ENCODE results near the gene PLD1.
"Not testable (repeated sequence)": the region's sequence is repeated elsewhere in the genome, so short reads cannot be mapped to it uniquely, and the experiment has no call there.

Gene PLD1

DNA sequence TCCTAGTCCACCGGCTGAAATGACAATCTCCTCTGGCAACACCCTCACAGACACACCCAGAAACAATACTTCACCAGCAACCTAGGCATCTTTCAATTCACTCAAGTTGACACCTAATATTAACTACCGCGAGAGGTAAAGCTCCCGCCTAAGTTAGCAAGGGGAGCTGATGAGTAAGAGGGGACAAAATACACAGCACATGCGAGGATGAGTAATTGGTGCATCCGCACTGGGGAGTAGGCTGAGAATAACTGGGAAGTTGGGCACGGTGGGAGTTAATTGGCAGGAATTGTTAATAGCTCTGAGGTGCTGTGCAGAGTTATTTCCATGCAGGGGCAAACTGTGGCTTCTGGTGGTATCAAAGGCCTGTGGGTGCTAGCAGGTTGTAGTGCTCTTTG lies 14.5 kb upstream of the PLD1 start:
- TF ChIP-seq CTCF (IDR thresholded peaks at IDR 0.05; ENCODE audit: low read depth, low read length): no peak
- no peak for DNase-seq (ENCODE audit: extremely low read depth, low read depth)

GRCh38 chr3:171824116-171824515 lies 13.8 kb upstream of the PLD1 start:
- TF ChIP-seq CTCF (IDR thresholded peaks at IDR 0.05; ENCODE audit: low read depth, low read length): no peak
- DNase-seq (ENCODE audit: extremely low read depth, low read depth): no peak

GRCh38 chr3:171822431-171823106 lies 12.3 kb upstream of the PLD1 start:
- TF ChIP-seq CTCF (IDR thresholded peaks at IDR 0.05; ENCODE audit: low read depth, low read length): no peak
- no peak for DNase-seq (ENCODE audit: extremely low read depth, low read depth)

GRCh38 chr3:171821778-171822358 lies 11.6 kb upstream of the PLD1 start:
- no peak for DNase-seq (ENCODE audit: extremely low read depth, low read depth)
- no peak for TF ChIP-seq CTCF (IDR thresholded peaks at IDR 0.05; ENCODE audit: low read depth, low read length)

DNA sequence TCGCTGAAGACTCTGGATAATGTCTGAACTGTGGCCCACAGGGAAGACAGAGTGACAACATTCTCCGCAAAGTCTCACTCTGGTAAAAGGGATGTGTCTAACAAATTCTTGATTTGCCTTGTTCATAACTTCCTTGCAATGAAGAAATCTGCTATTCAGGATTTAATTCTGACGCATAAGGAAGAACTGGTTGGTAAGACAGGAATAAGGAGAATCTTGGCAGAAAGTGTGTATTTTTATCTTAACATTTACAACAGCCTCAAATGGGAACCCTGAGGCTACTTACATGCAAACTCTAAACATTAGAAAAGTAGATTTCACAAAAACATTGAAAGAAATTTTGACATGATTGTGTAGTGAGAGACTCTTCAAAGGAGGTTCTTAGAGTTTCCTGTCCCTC lies 10.8 kb upstream of the PLD1 start:
- TF ChIP-seq CTCF (IDR thresholded peaks at IDR 0.05; ENCODE audit: low read depth, low read length): no peak
- no peak for DNase-seq (ENCODE audit: extremely low read depth, low read depth)

- no peak for DNase-seq (ENCODE audit: extremely low read depth, low read depth)
- TF ChIP-seq CTCF (IDR thresholded peaks at IDR 0.05; ENCODE audit: low read depth, low read length): no peak
Measured at GRCh38 chr3:171817074-171817800, 7.0 kb upstream of the PLD1 start.

DNA sequence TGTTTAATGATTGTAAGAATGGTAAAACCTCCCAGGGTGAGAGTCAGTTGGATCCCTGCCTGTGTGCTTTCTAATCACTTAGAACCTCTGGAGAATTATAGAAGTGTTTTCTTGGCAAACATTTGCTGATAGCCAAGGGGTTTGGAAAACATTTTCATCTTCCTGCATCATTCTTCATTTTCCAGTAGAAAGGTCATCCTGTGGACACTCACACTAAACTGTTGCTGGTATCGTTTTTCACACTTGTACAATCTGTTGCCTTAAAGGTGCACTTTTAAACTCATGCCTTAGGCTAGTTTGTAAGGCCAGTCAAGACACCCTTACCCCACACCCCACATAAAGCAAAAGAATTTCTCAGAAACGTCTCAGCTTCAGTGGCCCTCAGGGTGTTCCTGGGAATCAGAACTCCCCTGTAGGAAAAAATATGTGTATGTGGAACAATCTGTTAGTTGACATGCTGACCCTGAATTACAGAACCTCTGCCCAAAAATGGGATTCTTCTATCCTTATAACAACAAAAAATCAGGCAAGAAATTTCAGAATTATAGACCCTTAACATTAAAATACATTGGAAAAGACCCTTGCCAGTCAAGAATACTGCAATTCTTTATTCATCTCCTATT lies 5.8 kb upstream of the PLD1 start:
- no peak for DNase-seq (ENCODE audit: extremely low read depth, low read depth)
- TF ChIP-seq CTCF (IDR thresholded peaks at IDR 0.05; ENCODE audit: low read depth, low read length): no peak

DNA sequence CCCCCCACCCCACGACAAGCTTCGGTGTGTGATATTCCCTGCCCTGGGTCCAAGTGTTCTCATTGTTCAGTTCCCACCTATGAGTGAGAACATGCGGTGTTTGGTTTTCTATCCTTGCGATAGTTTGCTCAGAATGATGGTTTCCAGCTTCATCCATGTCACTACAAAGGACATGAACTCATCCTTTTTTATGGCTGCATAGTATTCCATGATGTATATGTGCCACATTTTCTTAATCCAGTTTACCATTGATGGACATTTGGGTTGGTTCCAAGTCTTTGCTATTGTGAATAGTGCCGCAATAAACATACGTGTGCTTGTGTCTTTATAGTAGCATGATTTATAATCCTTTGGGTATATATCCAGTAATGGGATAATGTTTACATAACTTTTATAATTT lies 4.4 kb upstream of the PLD1 start:
- DNase-seq (ENCODE audit: extremely low read depth, low read depth): not testable (repeated sequence)
